OCI-LY7 (cell line): Measurements from ENCODE around the gene CHAF1A. TPM values are rescaled to one million over a fixed set of nuclear protein-coding genes. Genes with fewer than 3 reads are reported as not detected.

Experiments
- BruUV-seq: library from RNA; stranded (reverse); fragments of 400-500 nt; replicated peaks from 2 replicates; lab custom pipeline; 2021; lab: Mats Ljungman, UMichigan
- CTCF ChIA-PET: fragments of 300-600 bp; sonication (Branson Sonifier 250); formaldehyde crosslinking; loops from one replicate; lab custom pipeline; 2022; ENCODE audit warnings: antibody characterized with exemption; ENCODE audit not compliant: unreplicated experiment; lab: Charles Lee
- POLR2A ChIA-PET: fragments of 300-600 bp; sonication (Branson Sonifier 250); formaldehyde crosslinking; loops from one replicate; lab custom pipeline; 2022; ENCODE audit warnings: antibody characterized with exemption; lab: Charles Lee
- DNase-seq: peaks from one replicate; pipeline ENCODE4 v3.0.0-alpha.2; 2015; ENCODE audit warnings: low spot score
- H2AFZ ChIP-seq: fragments of 200-600 bp; sonication (generic), shearing (Covaris generic); 2 replicates; pipeline ENCODE4 v1.6.1; 2014; ENCODE audit warnings: mild to moderate bottlenecking, antibody characterized with exemption, low read length, moderate library complexity
- H3K27ac ChIP-seq: fragments of 200-600 bp; sonication (generic); 2 replicates; pipeline ENCODE4 v1.5.1; 2014; ENCODE audit warnings: mixed run types, low read depth, mild to moderate bottlenecking, moderate library complexity, low read length, inconsistent platforms; ENCODE audit not compliant: poor library complexity, severe bottlenecking
- H3K36me3 ChIP-seq: fragments of 200-600 bp; sonication (generic); 2 replicates; pipeline ENCODE4 v1.6.1; 2014; ENCODE audit warnings: mild to moderate bottlenecking, antibody characterized with exemption, low read length, moderate library complexity, mixed read lengths; ENCODE audit not compliant: insufficient read depth
- H3K4me1 ChIP-seq: fragments of 200-600 bp; sonication (generic); 2 replicates; pipeline ENCODE4 v1.5.1; 2014; ENCODE audit warnings: mild to moderate bottlenecking, low read length; ENCODE audit not compliant: insufficient read depth, poor library complexity, severe bottlenecking
- H3K4me2 ChIP-seq: fragments of 200-600 bp; sonication (generic); 2 replicates; pipeline ENCODE4 v1.6.1; 2014; ENCODE audit warnings: mild to moderate bottlenecking, low read length
- H3K4me3 ChIP-seq: fragments of 200-600 bp; sonication (generic); 2 replicates; pipeline ENCODE4 v1.5.1; 2014; ENCODE audit warnings: mild to moderate bottlenecking, low read depth, low read length; ENCODE audit not compliant: poor library complexity, severe bottlenecking
- H3K79me2 ChIP-seq: fragments of 200-600 bp; sonication (generic); 2 replicates; pipeline ENCODE4 v1.6.1; 2016; ENCODE audit warnings: low read depth, mild to moderate bottlenecking, low read length, moderate library complexity, mixed read lengths; ENCODE audit not compliant: insufficient read depth
- H3K9me2 ChIP-seq: fragments of 200-600 bp; sonication (generic); 2 replicates; pipeline ENCODE4 v1.6.1; 2016; ENCODE audit warnings: mild to moderate bottlenecking, low read length, mixed read lengths; ENCODE audit not compliant: insufficient read depth
- H3K9me3 ChIP-seq: fragments of 200-600 bp; sonication (generic); 2 replicates; pipeline ENCODE4 v1.6.1; 2014; ENCODE audit warnings: mild to moderate bottlenecking, mixed run types, low read length, mixed read lengths
- H4K20me1 ChIP-seq: fragments of 200-600 bp; sonication (generic); 2 replicates; pipeline ENCODE4 v1.6.1; 2014; ENCODE audit warnings: mild to moderate bottlenecking, antibody characterized with exemption, low read length, moderate library complexity, mixed read lengths; ENCODE audit not compliant: insufficient read depth
- CTCF ChIP-seq: fragments of 200-600 bp; sonication (generic); conservative IDR thresholded peaks from 2 replicates; pipeline ENCODE4 v1.5.1; 2014; ENCODE audit warnings: mild to moderate bottlenecking, antibody characterized with exemption, low read length, moderate library complexity, mixed read lengths
- EZH2phosphoT487 ChIP-seq: fragments of 200-600 bp; sonication (generic); IDR thresholded peaks from 2 replicates; pipeline ENCODE4 v1.6.1; 2018; ENCODE audit warnings: low read depth, borderline replicate concordance, mild to moderate bottlenecking, mixed run types, antibody characterized with exemption, low read length, moderate library complexity, mixed read lengths
- intact Hi-C: fragments of 100-400 bp; cut with micrococcal nuclease; formaldehyde crosslinking; loops from one replicate; pipeline ENCODE4 v1.10.0; 2022; ENCODE audit not compliant: unreplicated experiment
- total RNA-seq, 2 experiments: library from RNA; depleted of rRNA in 1 of 2; stranded (reverse); fragments of >200 nt in 1 of 2; shearing (Covaris generic) in 1 of 2; gene quantifications; 2 replicates each; pipeline ENCODE4 v1.2.3, GENCODE V29; 2014 to 2022

The CHAF1A gene
- total RNA-seq, 2 experiments from 2014 or later = 107 to 119 TPM

- no peak overlapping the region for H2AFZ ChIP-seq
- BruUV-seq = no TSS peak
- peaks cover 10% of the 10 kb centered on the region; the same call in 1 of the 2 replicates for H3K36me3 ChIP-seq
- TF ChIP-seq CTCF (no peak), EZH2phosphoT487 (no peak)
- no peak overlapping the region for H3K27ac ChIP-seq
- H3K4me1 ChIP-seq = peaks cover 52% of the 10 kb centered on the region
- H3K4me2 ChIP-seq = peak overlapping the region; percentile 88
- H3K9me3 ChIP-seq = no peaks in the 10 kb centered on the region
- H3K4me3 ChIP-seq = peak overlapping the region; percentile 47
- ChIA-PET CTCF (no interaction called here), POLR2A (no interaction called here)
- H4K20me1 ChIP-seq = peaks cover 31% of the 10 kb centered on the region
- H3K9me2 ChIP-seq = no peaks in the 10 kb centered on the region
- DNase-seq = peak; percentile 16
- intact Hi-C loops = no loop called here
- peaks cover 19% of the 10 kb centered on the region; the same call in 1 of the 2 replicates for H3K79me2 ChIP-seq
These were observed 22.8 kb upstream of the CHAF1A start for GRCh38 chr19:4379383-4380253.

- peaks cover 26% of the 10 kb centered on the region for H4K20me1 ChIP-seq
- peak overlapping the region; percentile 88 for H3K4me2 ChIP-seq
- peaks cover 13% of the 10 kb centered on the region; the same call in 1 of the 2 replicates for H3K36me3 ChIP-seq
- no peaks in the 10 kb centered on the region for H3K9me2 ChIP-seq
- ChIA-PET POLR2A (no interaction called here), CTCF (no interaction called here)
- no peak overlapping the region for H3K27ac ChIP-seq
- TF ChIP-seq EZH2phosphoT487 = no peak
- no peak for TF ChIP-seq CTCF
- H3K4me3 ChIP-seq = peak overlapping the region; percentile 47
- H2AFZ ChIP-seq = no peak overlapping the region
- peak; percentile 43 for DNase-seq
- no TSS peak for BruUV-seq
- H3K79me2 ChIP-seq = peaks cover 12% of the 10 kb centered on the region; the same call in 1 of the 2 replicates
- intact Hi-C loops = no loop called here
- no peaks in the 10 kb centered on the region for H3K9me3 ChIP-seq
- H3K4me1 ChIP-seq = peaks cover 45% of the 10 kb centered on the region
These were observed 22.1 kb upstream of the CHAF1A start for GRCh38 chr19:4380254-4380727.
